Upper lobe of right lung (tissue), 1 donor: ENCODE results near the gene ODR4. TPM values are rescaled to one million over a fixed set of nuclear protein-coding genes. Genes with fewer than 3 reads are reported as not detected.
"Not testable (repeated sequence)": the region's sequence is repeated elsewhere in the genome, so short reads cannot be mapped to it uniquely, and the experiment has no call there.

ENCODE experiments used
- ATAC-seq: fragments of 200-7000 bp; cut with Tn5 transposase; one replicate; pipeline ENCODE4 v1.9.1; 2020; ENCODE audit warnings: mild to moderate bottlenecking, moderate library complexity
- DNase-seq: peaks from one replicate; pipeline ENCODE4 v3.0.0-alpha.2; 2020
- H3K27ac ChIP-seq: fragments of 200-600 bp; one replicate; pipeline ENCODE4 v1.8.0; 2022
- H3K27me3 ChIP-seq: fragments of 200-600 bp; one replicate; pipeline ENCODE4 v1.8.0; 2022; ENCODE audit warnings: mild to moderate bottlenecking
- H3K36me3 ChIP-seq: fragments of 200-600 bp; one replicate; pipeline ENCODE4 v1.8.0; 2022
- H3K4me1 ChIP-seq: fragments of 200-600 bp; one replicate; pipeline ENCODE4 v1.8.0; 2022
- H3K4me3 ChIP-seq: fragments of 200-600 bp; one replicate; pipeline ENCODE4 v1.8.0; 2022; ENCODE audit warnings: mild to moderate bottlenecking
- H3K9me3 ChIP-seq: fragments of 200-600 bp; one replicate; pipeline ENCODE4 v1.8.0; 2022
- CTCF ChIP-seq: fragments of 200-600 bp; IDR thresholded peaks from one replicate; pipeline ENCODE4 v1.8.0; 2022; ENCODE audit warnings: antibody characterized with exemption
- intact Hi-C: fragments of 100-400 bp; cut with DNase I; formaldehyde crosslinking; loops from one replicate; pipeline ENCODE4 v1.11.0; 2022
- total RNA-seq: library from RNA; stranded (reverse); fragmentation: NEBNext Ultra II Directional; extraction: Animal tissue kit (Norgen Biotek cat#: 25700); gene quantifications from one replicate; pipeline ENCODE4 v1.2.1, GENCODE V29; 2021
- donor health status: DM: no; HTN: yes; CAD: no; lungs with severe emphysema.

Gene ODR4
- total RNA-seq, 1 donor from 2014 or later, result 21.6 TPM

- no peaks in the 10 kb centered on the region for H3K27me3 ChIP-seq
- H3K4me1 ChIP-seq, result no peaks in the 10 kb centered on the region
- H3K9me3 ChIP-seq, result no peaks in the 10 kb centered on the region
- ATAC-seq (no peak), DNase-seq (no peak)
- intact Hi-C loops, result no loop called here
- H3K4me3 ChIP-seq, result no peak overlapping the region
- TF ChIP-seq CTCF, result no peak
- no peak overlapping the region for H3K27ac ChIP-seq
- peaks cover 93% of the 10 kb centered on the region for H3K36me3 ChIP-seq
These were observed 15.3 kb downstream of the ODR4 start for GRCh38 chr1:186390925-186391324.

GRCh38 chr1:186391841-186392240, 16.2 kb downstream of the ODR4 start:
- intact Hi-C loops, result no loop called here
- TF ChIP-seq CTCF, result no peak
- no peaks in the 10 kb centered on the region for H3K27me3 ChIP-seq
- DNase-seq, result no peak
- ATAC-seq, result no peak
- H3K4me3 ChIP-seq, result no peak overlapping the region
- H3K36me3 ChIP-seq, result peaks cover 93% of the 10 kb centered on the region
- no peaks in the 10 kb centered on the region for H3K9me3 ChIP-seq
- H3K27ac ChIP-seq, result no peak overlapping the region
- no peaks in the 10 kb centered on the region for H3K4me1 ChIP-seq

GRCh38 chr1:186392711-186393110, 17.1 kb downstream of the ODR4 start:
- DNase-seq, intact Hi-C loops, ATAC-seq, H3K27me3 ChIP-seq, H3K4me1 ChIP-seq, H3K9me3 ChIP-seq, H3K27ac ChIP-seq, H3K4me3 ChIP-seq: not testable (repeated sequence)
- H3K36me3 ChIP-seq, result peaks cover 88% of the 10 kb centered on the region

GRCh38 chr1:186401446-186401845, 25.8 kb downstream of the ODR4 start:
- H3K36me3 ChIP-seq, result peaks cover 55% of the 10 kb centered on the region
- ATAC-seq, intact Hi-C loops: not testable (repeated sequence)

GRCh38 chr1:186403632-186404031, 28.0 kb downstream of the ODR4 start:
- intact Hi-C loops, result no loop called here
- no peak overlapping the region for H3K27ac ChIP-seq

More at GRCh38 chr1:186401446-186401845, 25.8 kb downstream of the ODR4 start:
- DNase-seq, H3K9me3 ChIP-seq, H3K4me3 ChIP-seq, H3K27me3 ChIP-seq, H3K4me1 ChIP-seq, H3K27ac ChIP-seq: not testable (repeated sequence)

GRCh38 chr1:186404454-186405051, 28.9 kb downstream of the ODR4 start:
- no peak overlapping the region for H3K4me3 ChIP-seq
- ATAC-seq (peak; percentile 73), DNase-seq (no peak)
- H3K27me3 ChIP-seq, result no peaks in the 10 kb centered on the region
- H3K36me3 ChIP-seq, result peaks cover 57% of the 10 kb centered on the region
- intact Hi-C loops, result no loop called here
- H3K27ac ChIP-seq, result no peak overlapping the region
- TF ChIP-seq CTCF, result peak; percentile 65
- no peaks in the 10 kb centered on the region for H3K9me3 ChIP-seq
- H3K4me1 ChIP-seq, result no peaks in the 10 kb centered on the region

More at GRCh38 chr1:186403632-186404031, 28.0 kb downstream of the ODR4 start:
- DNase-seq, result no peak
- Histone ChIP-seq H3K27me3 (no peaks in the 10 kb centered on the region), H3K4me3 (no peak overlapping the region), H3K9me3 (no peaks in the 10 kb centered on the region), H3K4me1 (no peaks in the 10 kb centered on the region), H3K36me3 (peaks cover 60% of the 10 kb centered on the region)
- TF ChIP-seq CTCF, result no peak
- no peak for ATAC-seq

- Histone ChIP-seq H3K36me3 (peaks cover 68% of the 10 kb centered on the region), H3K27ac (no peak overlapping the region), H3K4me1 (no peaks in the 10 kb centered on the region), H3K9me3 (no peaks in the 10 kb centered on the region), H3K4me3 (no peak overlapping the region), H3K27me3 (no peaks in the 10 kb centered on the region)
- TF ChIP-seq CTCF, result no peak
- DNase-seq, result no peak
- ATAC-seq, result no peak
- intact Hi-C loops, result no loop called here
These were observed 33.5 kb downstream of the ODR4 start for GRCh38 chr1:186409091-186409490.
